Epithelial cell of proximal tubule (primary cell): Measurements from ENCODE around the gene ZFPM1. TPM values are rescaled to one million over a fixed set of nuclear protein-coding genes. Genes with fewer than 3 reads are reported as not detected.

ENCODE experiments used
- DNase-seq: peaks from one replicate; pipeline ENCODE4 v3.0.0-alpha.2; 2011; ENCODE audit warnings: low read depth
- H3K4me3 ChIP-seq: 2 replicates; pipeline ENCODE4 v1.5.1; 2011; ENCODE audit warnings: low read depth, mild to moderate bottlenecking, low read length
- total RNA-seq: library from RNA; depleted of rRNA; stranded (reverse); fragments of >200 nt; gene quantifications from 2 replicates; pipeline ENCODE4 v1.2.3, GENCODE V29; 2015
- TF ChIP-seq, protein P1 (sequence below): conservative IDR thresholded peaks from 2 replicates; pipeline ENCODE4 v1.5.1; 2012; ENCODE audit warnings: low read depth, mild to moderate bottlenecking, low read length

The ZFPM1 gene
- total RNA-seq, 1 donor from 2014 or later: 5.7 TPM

DNA sequence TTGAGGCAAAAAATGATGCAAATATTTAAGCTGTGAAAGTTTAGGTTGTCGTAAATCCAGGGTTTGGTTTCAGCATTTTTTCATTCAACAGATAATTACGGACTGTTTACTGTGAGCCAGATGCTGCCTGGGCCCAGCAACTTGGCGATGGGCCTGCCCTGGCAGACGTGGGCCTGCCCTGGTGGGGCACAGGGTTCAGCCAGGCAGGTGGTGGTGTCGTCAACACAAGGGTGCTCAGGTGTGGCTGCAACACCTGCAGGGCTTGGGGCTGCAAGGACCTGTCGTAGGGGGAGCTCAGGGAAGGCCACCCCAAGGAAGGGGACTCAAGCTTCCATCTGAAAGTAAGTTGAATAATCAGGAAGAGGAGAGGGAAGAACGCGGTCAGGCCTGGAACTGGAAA lies 132.2 kb downstream of the ZFPM1 start:
- H3K4me3 ChIP-seq: no peak overlapping the region
- DNase-seq: no peak
- TF ChIP-seq, protein P1, sequence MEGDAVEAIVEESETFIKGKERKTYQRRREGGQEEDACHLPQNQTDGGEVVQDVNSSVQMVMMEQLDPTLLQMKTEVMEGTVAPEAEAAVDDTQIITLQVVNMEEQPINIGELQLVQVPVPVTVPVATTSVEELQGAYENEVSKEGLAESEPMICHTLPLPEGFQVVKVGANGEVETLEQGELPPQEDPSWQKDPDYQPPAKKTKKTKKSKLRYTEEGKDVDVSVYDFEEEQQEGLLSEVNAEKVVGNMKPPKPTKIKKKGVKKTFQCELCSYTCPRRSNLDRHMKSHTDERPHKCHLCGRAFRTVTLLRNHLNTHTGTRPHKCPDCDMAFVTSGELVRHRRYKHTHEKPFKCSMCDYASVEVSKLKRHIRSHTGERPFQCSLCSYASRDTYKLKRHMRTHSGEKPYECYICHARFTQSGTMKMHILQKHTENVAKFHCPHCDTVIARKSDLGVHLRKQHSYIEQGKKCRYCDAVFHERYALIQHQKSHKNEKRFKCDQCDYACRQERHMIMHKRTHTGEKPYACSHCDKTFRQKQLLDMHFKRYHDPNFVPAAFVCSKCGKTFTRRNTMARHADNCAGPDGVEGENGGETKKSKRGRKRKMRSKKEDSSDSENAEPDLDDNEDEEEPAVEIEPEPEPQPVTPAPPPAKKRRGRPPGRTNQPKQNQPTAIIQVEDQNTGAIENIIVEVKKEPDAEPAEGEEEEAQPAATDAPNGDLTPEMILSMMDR: no peak

DNA sequence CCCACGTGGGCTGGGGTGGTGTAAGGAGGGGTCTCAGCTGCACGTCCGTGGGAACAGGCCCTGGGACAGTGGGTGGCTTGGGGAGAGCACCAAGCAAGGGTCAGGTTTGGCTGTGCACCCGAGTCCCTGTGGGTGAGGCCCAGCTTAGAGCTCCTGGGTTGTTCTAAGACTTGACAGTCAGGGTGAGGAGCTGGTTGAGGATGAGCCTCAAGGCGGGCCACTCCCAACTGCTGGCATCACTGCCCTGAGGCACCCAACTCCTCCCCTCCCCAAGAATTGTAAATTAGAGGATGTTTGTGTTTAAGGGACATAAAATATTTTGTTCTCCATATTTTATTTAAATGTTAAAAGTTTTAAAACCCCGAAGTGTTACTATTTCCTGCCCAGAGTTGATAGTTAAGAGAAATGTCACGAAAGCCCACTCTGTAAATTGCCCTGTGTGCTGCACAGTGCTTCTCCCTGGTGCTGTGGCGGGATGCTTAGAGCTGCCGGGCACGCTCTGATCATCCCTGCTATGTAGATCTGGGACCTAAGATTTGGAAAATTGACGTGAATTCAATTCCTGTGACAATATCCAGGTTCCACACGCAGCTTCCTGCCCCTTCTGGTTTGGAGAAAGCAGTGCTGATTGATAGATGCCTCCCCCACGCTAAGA lies 133.0 kb downstream of the ZFPM1 start:
- TF ChIP-seq, protein P1: no peak
- no peak overlapping the region for H3K4me3 ChIP-seq
- DNase-seq: no peak

Other genes with a start within 250 kb of the ZFPM1 start
- 0.72 and 2.2 TPM in 2 replicates for gene ZNF469, start 70.3 kb upstream of the ZFPM1 start, total RNA-seq
- 18.3 and 19.2 TPM in 2 replicates for gene ZC3H18, start 117.1 kb downstream of the ZFPM1 start, total RNA-seq
- gene IL17C, start 185.3 kb downstream of the ZFPM1 start, total RNA-seq: 0.17 TPM in 1 of 2 replicates, not detected in the other
- 877 and 896 TPM in 2 replicates for gene CYBA, start 197.8 kb downstream of the ZFPM1 start, total RNA-seq
- 76.2 and 167 TPM in 2 replicates for gene MVD, start 209.8 kb downstream of the ZFPM1 start, total RNA-seq
- 0.23 and 0.58 TPM in 2 replicates for gene SNAI3, start 233.2 kb downstream of the ZFPM1 start, total RNA-seq